Stimulated activated CD8-positive, alpha-beta memory T cell treated with anti-CD3 and anti-CD28 coated beads, Interleukin-7, amount 100 ng/mL, for 1 hour (primary cell): ENCODE results near the gene CNOT10.

Source experiments
- DNase-seq, 2 donors: peaks; one replicate each; pipeline ENCODE4 v3.0.0-alpha.2; 2020; ENCODE audit warnings: low read depth in 2 of 2

The CNOT10 gene

DNA sequence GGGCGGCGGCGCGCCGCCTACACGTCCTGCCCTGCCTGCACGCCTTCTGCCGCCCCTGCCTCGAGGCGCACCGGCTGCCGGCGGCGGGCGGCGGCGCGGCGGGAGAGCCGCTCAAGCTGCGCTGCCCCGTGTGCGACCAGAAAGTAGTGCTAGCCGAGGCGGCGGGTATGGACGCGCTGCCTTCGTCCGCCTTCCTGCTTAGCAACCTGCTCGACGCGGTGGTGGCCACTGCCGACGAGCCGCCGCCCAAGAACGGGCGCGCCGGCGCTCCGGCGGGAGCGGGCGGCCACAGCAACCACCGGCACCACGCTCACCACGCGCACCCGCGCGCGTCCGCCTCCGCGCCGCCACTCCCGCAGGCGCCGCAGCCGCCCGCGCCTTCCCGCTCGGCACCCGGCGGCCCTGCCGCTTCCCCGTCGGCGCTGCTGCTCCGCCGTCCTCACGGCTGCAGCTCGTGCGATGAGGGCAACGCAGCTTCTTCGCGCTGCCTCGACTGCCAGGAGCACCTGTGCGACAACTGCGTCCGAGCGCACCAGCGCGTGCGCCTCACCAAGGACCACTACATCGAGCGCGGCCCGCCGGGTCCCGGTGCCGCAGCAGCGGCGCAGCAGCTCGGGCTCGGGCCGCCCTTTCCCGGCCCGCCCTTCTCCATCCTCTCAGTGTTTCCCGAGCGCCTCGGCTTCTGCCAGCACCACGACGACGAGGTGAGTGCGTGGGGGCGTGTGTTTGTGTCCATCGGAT is 133.4 kb downstream of the CNOT10 start:
- no peak for DNase-seq

- no peak for DNase-seq
Observed at GRCh38 chr3:32818970-32819511, 134.1 kb downstream of the CNOT10 start.

DNA sequence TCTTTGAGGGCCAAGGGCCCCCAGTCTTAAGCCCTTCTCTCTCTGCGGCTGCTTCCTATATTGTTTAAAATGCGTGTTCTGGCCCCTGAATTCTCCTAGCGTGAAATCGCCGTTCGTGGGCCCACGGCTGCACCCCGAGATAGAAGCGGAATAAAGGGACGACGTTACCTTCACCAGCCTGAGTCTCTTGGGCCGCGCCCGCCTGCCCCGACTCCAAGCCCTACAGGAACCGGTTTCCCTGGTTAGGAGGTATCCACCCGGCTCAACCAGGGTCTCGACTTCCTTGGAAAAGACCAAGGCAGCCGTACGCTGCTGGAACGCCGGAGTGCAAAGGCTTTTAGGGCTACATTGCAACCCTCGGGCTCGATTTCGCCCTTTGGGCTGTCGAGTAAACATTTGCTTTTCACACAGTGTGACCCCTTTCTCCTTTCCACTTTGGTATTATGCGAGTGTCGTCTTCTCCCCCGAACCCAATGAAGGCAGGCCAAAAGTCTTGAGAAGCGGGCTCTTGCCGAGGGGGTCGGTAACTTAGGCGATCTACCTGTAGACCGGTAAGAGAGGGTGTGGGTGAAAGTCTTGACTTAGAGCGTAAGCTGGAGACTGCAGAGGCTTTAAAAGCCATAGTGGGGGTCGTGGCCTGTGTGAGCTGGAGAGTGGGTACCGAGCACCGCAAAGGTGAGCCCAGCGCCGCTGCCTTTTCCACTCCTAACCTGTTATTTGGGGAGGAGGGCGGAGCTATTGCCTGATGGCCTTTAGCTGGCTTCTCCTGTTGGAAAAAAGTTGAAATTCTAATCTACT is 134.8 kb downstream of the CNOT10 start:
- no peak for DNase-seq

DNA sequence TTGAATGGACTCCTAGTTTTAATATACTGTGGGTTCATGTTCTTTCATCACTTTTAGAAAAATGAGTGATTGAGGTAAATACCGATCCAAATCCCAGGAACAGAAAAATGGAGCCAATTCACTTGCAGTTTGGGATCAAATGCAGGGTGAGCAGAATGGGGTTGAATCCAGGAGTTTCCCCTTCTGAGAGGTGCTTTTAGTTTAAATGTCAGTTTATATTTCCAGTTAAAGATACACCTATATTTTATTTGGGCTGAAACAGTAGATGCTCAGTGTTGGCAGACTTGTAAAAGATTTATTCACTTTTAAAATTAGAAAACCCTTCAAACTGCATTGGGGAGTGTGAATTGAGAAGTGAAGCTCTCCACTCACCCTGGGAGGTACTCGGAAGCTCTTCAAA is 135.4 kb downstream of the CNOT10 start:
- no peak for DNase-seq

GRCh38 chr3:32820971-32821685 is 136.1 kb downstream of the CNOT10 start:
- no peak for DNase-seq

DNA sequence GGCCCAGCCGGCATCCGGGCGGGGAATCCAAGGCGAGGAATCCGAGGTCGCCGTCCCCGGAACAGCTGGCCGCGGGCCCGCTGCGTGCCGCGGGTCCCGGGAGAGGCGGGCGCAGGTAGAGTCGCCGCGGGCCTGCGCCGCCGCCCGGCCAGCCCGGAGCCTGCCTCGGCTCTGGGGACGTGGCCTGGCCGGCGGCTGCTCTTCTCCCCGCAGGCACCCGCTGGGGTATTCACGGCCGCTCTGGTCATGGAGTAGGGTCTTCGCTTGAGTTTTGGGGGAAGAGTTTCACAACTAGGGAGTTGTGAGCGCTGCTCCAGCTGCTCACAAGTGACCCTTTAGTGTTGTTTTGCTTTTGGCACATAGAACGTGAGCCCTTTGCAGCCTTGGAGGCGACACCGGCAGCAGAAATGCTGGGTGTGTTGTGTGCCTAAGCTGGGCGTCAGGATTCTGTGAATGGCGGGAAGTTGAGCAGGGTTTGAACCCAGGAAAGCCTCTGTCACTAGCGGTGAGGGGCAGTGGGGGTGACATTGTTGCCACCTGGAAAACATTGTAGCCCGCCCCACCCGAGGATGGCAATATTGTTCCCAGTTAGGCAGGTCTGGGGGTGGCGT is 136.8 kb downstream of the CNOT10 start:
- DNase-seq = no peak

DNA sequence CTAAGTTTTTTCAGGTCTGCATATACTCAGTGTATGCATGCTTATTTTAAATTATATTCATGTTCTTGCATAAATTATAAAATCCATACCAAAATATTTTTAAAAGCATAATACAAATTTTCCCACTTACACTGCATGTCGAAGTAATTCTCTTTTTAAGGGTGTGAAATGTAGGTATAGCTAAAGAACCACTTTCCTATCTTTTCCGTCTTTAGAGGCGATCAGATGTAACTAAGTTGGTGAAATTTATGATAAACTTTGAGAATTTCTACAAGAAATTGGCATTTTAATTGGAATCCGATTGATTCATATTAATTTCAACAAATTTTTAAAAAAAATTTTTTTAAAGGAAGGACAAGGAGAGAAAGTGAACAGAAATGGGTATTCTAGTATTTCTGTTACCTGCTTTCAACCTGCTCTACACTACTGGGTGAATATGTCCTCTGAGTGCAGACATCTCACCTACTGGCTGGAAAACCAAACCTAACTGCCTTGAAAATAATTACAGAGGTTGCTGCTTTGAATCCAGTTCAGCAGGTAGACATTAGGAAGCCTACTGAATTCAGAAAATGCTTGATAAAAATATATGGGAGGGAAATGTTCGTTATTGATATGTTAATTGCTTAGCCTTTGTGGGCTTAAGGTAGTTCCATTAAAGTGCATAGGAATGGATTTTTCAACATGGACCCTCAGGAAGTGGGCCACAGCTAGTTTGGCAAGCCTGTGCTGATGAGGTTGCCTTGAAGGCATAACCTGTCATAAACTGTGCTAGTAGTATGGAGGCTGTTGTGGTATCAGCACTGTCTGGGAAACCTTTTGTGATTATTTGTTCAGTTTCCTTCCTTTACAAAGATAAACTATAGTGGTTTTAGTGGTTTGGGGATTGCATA is 137.9 kb downstream of the CNOT10 start:
- DNase-seq = no peak
